ENCODE measurements around the gene NIFK.

NIFK gene

DNA sequence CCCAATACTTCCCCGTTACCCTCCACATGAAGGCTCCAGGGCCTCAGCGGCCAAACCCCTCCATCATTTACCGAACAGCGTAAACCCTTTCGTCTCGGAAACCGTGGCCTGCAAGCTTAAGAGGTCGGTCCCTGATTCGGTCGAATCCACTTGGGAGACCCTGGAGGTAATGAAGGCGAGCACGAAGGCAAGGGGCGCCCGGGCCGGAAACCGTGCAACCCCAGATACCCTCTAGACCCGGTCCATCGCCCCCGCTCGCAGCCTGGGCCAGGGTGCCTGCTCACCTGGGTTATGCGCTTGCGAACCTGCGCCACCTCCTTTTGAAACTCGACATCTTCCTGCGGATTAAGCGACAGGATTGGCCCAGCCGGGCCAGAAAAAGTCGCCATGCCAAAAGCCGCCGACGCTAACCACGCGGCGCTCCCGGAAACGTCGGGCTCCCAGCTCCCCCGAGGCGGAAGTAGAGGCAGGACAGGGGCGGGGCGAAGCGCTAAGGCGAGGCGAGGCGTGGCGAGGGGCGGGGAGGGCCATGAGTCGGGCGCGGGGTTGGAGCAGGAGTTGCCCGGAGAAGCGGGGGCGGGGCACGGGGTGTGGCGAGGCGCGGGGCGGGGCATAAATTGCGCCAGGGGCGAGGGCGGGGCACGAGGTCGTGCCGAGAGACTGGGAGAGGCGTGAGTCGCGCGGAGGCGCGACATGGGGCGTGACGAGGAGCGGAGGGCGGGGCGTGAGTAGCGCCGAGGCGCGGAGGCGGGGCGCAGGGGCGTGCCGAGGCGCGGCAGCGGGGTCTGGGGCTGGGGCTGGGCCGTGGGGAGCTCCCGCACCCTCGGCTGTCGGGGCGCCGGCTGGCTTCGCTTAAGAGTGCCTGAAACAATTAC is at the start of gene NIFK:
TSS of gene NIFK (minus strand) at position 414 of the 875 bp plus-strand sequence. CDS start at position 389, 25 bp downstream.
- Histone ChIP-seq H3K27me3 (no peaks in the 10 kb centered on the region), H3K4me3 (ENCODE audit: low read depth in 1 of 2, low read length in 1 of 2) (peak within 1 kb of the TSS; percentile 81 to 90), H3K4me1 (ENCODE audit: control insufficient read depth in 1 of 2, insufficient read depth in 1 of 2, low read depth in 1 of 2, low read length in 1 of 2) (peaks cover 13 to 20% of the 10 kb centered on the region in 2 experiments), H3K9me3 (no peaks in the 10 kb centered on the region), H3K27ac (peak within 1 kb of the TSS; percentile 87), H3K36me3 (no peaks in the 10 kb centered on the region)
- TF ChIP-seq, protein P1, sequence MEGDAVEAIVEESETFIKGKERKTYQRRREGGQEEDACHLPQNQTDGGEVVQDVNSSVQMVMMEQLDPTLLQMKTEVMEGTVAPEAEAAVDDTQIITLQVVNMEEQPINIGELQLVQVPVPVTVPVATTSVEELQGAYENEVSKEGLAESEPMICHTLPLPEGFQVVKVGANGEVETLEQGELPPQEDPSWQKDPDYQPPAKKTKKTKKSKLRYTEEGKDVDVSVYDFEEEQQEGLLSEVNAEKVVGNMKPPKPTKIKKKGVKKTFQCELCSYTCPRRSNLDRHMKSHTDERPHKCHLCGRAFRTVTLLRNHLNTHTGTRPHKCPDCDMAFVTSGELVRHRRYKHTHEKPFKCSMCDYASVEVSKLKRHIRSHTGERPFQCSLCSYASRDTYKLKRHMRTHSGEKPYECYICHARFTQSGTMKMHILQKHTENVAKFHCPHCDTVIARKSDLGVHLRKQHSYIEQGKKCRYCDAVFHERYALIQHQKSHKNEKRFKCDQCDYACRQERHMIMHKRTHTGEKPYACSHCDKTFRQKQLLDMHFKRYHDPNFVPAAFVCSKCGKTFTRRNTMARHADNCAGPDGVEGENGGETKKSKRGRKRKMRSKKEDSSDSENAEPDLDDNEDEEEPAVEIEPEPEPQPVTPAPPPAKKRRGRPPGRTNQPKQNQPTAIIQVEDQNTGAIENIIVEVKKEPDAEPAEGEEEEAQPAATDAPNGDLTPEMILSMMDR (IDR thresholded peaks at IDR 0.05) = peak; percentile 35

DNA sequence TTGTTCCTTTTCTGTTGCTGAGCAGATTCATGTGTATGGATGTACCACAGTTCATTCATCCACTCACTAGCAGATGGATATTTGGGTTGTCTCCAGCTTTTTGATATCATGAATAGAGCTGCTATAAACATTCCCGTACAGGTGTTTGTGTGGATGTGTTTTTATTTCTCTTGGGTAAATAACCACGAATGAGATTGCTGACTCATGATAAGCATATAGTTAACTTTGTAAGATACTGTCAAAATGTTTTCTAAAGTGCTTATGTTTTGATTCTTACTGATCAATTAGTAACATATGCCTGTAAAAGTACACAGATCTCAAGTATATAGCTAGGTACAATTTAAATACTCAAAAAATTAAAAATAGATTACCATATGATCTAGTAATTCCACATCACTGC is 46.5 kb upstream of the NIFK start:
- H3K36me3 ChIP-seq = no peaks in the 10 kb centered on the region
- H3K4me1 ChIP-seq (ENCODE audit: control insufficient read depth in 1 of 2, insufficient read depth in 1 of 2, low read depth in 1 of 2, low read length in 1 of 2) = no peaks in the 10 kb centered on the region
- no peak overlapping the region for H3K4me3 ChIP-seq (ENCODE audit: low read depth in 1 of 2, low read length in 1 of 2)
- no peaks in the 10 kb centered on the region for H3K9me3 ChIP-seq
- TF ChIP-seq, protein P1 (IDR thresholded peaks at IDR 0.05) = no peak
- peaks cover 20% of the 10 kb centered on the region for H3K27me3 ChIP-seq
- H3K27ac ChIP-seq = no peak overlapping the region

DNA sequence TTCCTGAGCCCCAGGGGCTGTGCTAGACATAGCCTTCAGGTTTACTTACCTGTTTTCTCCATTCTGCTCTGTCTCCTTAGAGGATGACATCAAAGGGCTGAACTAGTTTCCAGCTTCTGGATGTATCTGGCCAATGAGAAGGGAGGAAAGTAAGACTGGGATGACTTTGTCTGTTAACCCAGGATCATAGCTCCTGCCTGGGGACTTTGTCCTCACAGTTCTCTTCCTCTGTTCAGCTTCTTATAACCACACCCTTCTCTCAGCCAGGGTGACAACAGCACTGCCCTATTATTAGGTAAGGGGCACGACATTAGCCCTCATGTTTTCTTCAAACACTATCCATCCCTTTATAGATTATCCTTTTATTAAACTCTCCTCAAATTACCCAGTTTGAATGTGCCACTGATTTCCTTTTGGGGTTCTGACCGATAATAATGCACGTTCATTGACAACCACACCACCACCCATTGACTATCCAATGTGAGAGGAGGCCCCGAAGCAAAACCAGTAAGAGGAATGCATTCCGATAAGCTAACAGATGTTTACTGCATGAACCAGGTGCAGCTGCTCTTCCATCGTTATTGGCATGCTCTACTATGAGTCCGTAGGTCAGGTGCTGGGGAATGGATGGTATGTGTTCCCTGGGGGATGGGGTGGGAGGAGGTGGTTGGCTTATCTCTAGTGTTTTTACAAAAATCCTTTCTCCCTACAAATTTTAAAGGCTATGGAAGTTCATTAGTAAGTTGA is 42.2 kb upstream of the NIFK start:
- Histone ChIP-seq H3K4me3 (ENCODE audit: low read depth in 1 of 2, low read length in 1 of 2) (no peak overlapping the region), H3K9me3 (no peaks in the 10 kb centered on the region), H3K27ac (no peak overlapping the region), H3K36me3 (no peaks in the 10 kb centered on the region), H3K27me3 (peaks cover 6% of the 10 kb centered on the region), H3K4me1 (ENCODE audit: control insufficient read depth in 1 of 2, insufficient read depth in 1 of 2, low read depth in 1 of 2, low read length in 1 of 2) (no peaks in the 10 kb centered on the region)
- TF ChIP-seq, protein P1 (IDR thresholded peaks at IDR 0.05) = no peak

DNA sequence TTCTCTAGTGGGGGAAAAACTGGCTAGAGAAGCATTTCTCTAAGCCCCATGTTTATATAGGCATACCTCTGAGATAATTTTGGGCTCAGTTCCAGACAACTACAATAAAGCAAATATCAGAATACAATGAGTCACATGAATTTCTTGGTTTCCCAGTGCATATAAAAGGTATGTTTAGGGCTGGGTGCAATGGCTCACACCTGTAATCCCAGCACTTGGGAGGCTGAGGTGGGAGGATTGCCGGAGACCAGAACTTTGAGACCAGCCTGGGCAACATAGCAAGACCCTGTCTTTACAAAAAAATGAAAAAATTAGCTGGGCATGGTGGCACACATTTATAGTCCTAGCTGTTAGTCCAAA is 41.0 kb upstream of the NIFK start:
- no peaks in the 10 kb centered on the region for H3K27me3 ChIP-seq
- H3K9me3 ChIP-seq = no peaks in the 10 kb centered on the region
- no peaks in the 10 kb centered on the region for H3K36me3 ChIP-seq
- TF ChIP-seq, protein P1 (IDR thresholded peaks at IDR 0.05) = no peak
- no peaks in the 10 kb centered on the region for H3K4me1 ChIP-seq (ENCODE audit: control insufficient read depth in 1 of 2, insufficient read depth in 1 of 2, low read depth in 1 of 2, low read length in 1 of 2)
- no peak overlapping the region for H3K27ac ChIP-seq
- no peak overlapping the region for H3K4me3 ChIP-seq (ENCODE audit: low read depth in 1 of 2, low read length in 1 of 2)

DNA sequence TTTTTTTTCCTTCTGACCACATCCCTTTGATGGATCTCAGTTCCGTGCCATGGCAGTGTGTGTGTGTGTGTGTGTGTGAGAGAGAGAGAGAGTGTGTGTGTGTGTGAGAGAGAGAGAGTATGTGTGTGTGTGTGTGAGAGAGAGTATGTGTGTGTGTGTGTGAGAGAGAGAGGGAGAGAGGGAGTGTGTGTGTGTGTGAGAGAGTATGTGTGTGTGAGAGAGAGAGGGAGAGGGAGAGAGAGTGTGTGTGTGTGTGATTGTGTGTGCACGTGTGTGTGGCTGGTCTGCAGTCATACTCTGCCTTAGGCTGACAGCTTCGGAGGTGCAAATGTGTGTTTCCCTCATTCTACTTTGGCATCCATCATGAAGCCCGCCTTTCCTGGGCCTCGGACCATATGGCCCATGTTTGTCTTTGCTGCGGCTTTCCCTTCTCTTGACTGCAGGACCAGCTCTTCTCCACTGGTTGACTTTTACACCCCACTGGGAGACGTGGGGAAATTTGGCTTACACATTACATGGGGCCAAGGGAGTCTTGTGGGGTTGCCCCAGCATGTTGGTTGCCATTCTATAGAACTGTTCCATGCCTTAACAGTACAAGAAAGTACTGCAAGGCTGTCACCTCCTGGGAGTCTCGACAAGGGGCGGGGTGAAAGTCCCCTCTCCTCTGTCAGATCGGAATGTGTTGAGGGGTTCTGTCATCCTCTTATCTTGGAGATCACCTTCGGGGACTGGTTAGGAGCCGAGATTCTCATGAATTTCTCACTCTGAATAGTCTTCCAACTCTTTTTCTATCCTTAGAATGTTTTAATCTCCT is 40.4 kb upstream of the NIFK start:
- H3K4me3 ChIP-seq (ENCODE audit: low read depth in 1 of 2, low read length in 1 of 2) = no peak overlapping the region
- no peaks in the 10 kb centered on the region for H3K36me3 ChIP-seq
- no peaks in the 10 kb centered on the region for H3K4me1 ChIP-seq (ENCODE audit: control insufficient read depth in 1 of 2, insufficient read depth in 1 of 2, low read depth in 1 of 2, low read length in 1 of 2)
- no peak overlapping the region for H3K27ac ChIP-seq
- H3K27me3 ChIP-seq = no peaks in the 10 kb centered on the region
- TF ChIP-seq, protein P1 (IDR thresholded peaks at IDR 0.05) = no peak
- H3K9me3 ChIP-seq = no peaks in the 10 kb centered on the region
